Stimulated activated CD8-positive, alpha-beta memory T cell treated with anti-CD3 and anti-CD28 coated beads, Interleukin-15, amount 100 ng/mL, for 48 hours (primary cell): ENCODE results near the gene MRPL49.
"Not testable (repeated sequence)": the region's sequence is repeated elsewhere in the genome, so short reads cannot be mapped to it uniquely, and the experiment has no call there.

ENCODE experiments used
- DNase-seq, 2 donors: peaks; one replicate each; pipeline ENCODE4 v3.0.0-alpha.2; 2020; ENCODE audit warnings: low read depth in 2 of 2

The MRPL49 gene

DNA sequence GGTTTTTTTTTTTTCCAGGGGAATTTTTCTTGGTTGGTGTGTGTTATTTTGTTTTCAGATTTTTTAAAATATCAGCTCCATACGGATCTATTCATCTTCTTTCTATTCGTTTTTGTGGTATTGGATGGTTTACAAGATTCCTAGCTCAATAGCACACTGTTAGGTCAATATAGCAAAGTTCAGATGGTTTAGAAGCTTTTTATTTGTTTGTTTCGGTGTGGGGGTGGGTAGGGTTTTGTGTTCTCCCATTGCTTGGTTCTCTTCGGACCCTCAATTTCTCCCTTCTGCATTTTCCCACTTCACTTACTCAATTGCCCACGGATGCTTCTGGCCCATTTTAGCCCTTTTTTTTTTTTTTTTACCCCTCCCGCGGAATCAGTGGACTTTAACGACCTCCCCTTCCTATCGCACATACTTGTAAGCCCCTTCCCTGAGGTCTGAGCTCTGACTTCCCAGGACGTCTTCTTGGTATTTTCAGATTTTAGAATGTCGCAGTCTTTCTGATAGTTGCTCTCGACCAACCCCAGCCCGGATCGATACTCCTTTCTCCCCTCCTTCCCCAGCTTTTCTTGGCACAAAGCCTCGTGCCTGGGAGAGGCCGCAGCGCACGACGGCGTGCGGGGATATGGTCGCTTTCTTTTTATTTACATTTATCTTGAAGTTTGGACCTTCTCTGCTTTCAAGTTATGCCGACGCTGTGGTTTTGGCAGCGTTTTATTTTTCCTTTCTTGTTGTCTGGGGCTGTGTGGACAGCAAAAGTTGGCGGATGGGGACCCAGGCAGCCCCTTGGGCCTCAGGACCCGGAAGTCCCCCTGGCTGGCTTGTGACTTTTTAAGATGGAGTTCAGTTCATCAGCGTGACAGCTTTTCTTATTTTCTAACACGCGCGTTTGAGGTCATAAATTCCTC lies 43.5 kb downstream of the MRPL49 start:
- DNase-seq = no peak

DNA sequence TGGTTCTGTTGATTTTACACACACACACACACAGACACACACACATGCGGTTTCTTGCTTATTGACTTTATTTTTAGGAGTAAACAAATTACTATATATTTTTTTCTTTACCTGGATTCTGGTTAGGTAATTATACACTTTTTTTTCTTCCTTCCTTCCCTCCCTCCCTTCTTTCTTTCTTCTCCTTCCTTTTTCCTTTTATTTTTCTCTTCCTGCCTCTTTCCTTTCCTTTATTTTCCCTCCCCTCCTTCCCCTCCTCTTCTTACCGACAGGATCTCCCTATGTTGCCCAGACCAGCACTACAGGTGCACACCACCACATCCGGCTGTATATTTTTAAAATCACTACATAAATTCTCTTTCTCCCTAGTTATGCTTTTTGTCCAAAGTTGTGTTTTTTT lies 44.8 kb downstream of the MRPL49 start:
- no peak for DNase-seq

GRCh38 chr11:65167656-65168055 lies 45.5 kb downstream of the MRPL49 start:
- no peak for DNase-seq

DNA sequence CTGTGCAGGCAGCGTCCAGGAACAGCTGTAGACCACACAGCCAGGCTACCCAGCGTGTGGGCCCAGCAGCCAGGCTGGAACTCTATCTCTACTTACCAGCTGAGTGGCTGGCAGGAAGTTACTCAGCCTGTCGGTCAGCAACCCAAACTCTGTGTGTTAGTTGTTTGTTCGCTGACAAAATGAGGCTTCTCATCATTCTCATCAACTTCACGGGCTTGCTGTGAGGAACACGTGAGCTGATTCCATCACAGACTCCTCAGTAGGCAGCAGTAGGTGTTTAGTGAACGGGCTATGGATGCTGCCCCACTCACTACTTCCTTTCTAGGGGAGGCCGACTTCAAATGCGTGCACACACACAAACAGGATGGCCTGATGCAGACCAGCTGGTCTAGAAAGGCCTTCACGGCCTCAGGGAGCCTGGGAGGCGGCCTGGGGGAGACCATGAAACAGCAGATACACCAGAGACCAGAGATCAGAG lies 47.1 kb downstream of the MRPL49 start:
- DNase-seq = no peak

DNA sequence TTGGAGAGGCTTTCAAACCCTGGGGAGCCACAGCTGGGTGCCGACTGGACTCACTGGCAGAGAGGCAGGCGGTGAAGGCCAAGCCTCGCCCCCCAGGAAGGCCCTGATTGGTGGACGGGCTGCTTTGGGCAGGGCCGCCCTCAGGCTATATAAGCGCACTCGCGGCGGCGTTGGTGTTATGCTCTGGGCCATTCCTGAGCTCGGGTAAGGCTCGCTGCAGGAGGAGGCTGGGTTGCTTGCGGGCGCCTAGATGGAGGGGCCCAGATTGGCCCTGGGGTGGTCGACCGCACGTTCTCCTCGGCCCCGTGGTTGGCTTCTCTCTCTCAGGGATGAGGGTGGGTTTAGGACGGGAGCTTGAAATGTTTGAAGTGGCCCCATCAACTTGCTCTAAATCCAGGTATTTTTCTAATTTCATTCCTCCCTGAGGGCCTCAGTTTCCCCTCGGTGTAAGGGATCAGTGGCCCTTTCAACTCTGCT lies 48.0 kb downstream of the MRPL49 start, which contains the start of gene SPDYC:
Gene SPDYC, plus strand, starts transcription at position 176 of the 477 bp plus-strand sequence. CDS start 1,125 bp downstream, outside the sequence.
- no peak for DNase-seq

DNA sequence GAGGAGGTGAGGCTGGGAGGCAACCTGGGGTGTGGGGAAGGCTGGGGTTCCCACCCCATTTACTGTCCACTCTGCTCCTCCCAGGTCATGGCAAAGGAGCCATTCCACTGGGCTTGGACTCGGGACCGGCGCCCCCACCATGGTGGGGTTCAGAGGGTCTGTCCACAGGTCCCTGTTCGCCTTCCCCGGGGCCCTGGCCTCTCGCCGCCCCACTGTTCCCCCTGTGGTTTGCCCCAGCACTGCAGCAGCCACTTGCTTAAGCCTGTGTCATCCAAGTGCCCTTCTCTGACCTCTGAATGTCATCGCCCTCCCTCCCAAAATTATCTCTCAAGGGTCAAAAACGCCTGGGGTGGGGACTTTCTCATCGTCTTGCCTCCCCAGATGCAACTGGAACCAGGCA lies 50.5 kb downstream of the MRPL49 start:
- no peak for DNase-seq

- DNase-seq = not testable (repeated sequence)
These were observed 52.5 kb downstream of the MRPL49 start for GRCh38 chr11:65174571-65175010.
